ENCODE data around the gene ALG13.
"Not testable (repeated sequence)": the region's sequence is repeated elsewhere in the genome, so short reads cannot be mapped to it uniquely, and the experiment has no call there.

ALG13 gene

GRCh38 chrX:111680988-111681779, at the start of gene ALG13:
ALG13 (plus strand) TSS chrX:111681170; CDS start chrX:111681219, 49 bp downstream.
- H3K27me3 ChIP-seq (ENCODE audit: insufficient read depth, low read depth, severe bottlenecking), result peaks cover 11% of the 10 kb centered on the region
- peaks cover 29% of the 10 kb centered on the region for H3K36me3 ChIP-seq
- DNase-seq, result peak; percentile 89
- peak; percentile 80 for TF ChIP-seq CTCF (IDR thresholded peaks at IDR 0.05; ENCODE audit: low read depth, low read length)
- H3K4me3 ChIP-seq (ENCODE audit: low read depth, low read length), result peak within 1 kb of the TSS; percentile 63
- peak within 1 kb of the TSS; percentile 99 for H3K27ac ChIP-seq
- H3K9me3 ChIP-seq (ENCODE audit: severe bottlenecking), result no peaks in the 10 kb centered on the region

GRCh38 chrX:111634823-111635729, 45.9 kb upstream of the ALG13 start:
- DNase-seq, result no peak
- H3K4me3 ChIP-seq (ENCODE audit: low read depth, low read length), result no peak overlapping the region
- H3K27ac ChIP-seq, result no peak overlapping the region
- H3K27me3 ChIP-seq (ENCODE audit: insufficient read depth, low read depth, severe bottlenecking), result no peaks in the 10 kb centered on the region
- no peaks in the 10 kb centered on the region for H3K36me3 ChIP-seq
- H3K9me3 ChIP-seq (ENCODE audit: severe bottlenecking), result no peaks in the 10 kb centered on the region
- no peak for TF ChIP-seq CTCF (IDR thresholded peaks at IDR 0.05; ENCODE audit: low read depth, low read length)

- H3K4me3 ChIP-seq (ENCODE audit: low read depth, low read length), result no peak overlapping the region
- peaks cover 2% of the 10 kb centered on the region for H3K27me3 ChIP-seq (ENCODE audit: insufficient read depth, low read depth, severe bottlenecking)
- TF ChIP-seq CTCF (IDR thresholded peaks at IDR 0.05; ENCODE audit: low read depth, low read length), result no peak
- no peak for DNase-seq
- no peak overlapping the region for H3K27ac ChIP-seq
- no peaks in the 10 kb centered on the region for H3K9me3 ChIP-seq (ENCODE audit: severe bottlenecking)
- no peaks in the 10 kb centered on the region for H3K36me3 ChIP-seq
Observed at GRCh38 chrX:111641969-111642368, 39.0 kb upstream of the ALG13 start.

- H3K27ac ChIP-seq; H3K36me3 ChIP-seq; H3K9me3 ChIP-seq (ENCODE audit: severe bottlenecking); H3K4me3 ChIP-seq (ENCODE audit: low read depth, low read length); DNase-seq; H3K27me3 ChIP-seq (ENCODE audit: insufficient read depth, low read depth, severe bottlenecking): not testable (repeated sequence)
Observed at GRCh38 chrX:111645165-111645564, 35.8 kb upstream of the ALG13 start.

- Histone ChIP-seq H3K36me3 (no peaks in the 10 kb centered on the region), H3K27me3 (ENCODE audit: insufficient read depth, low read depth, severe bottlenecking) (peaks cover 2% of the 10 kb centered on the region), H3K4me3 (ENCODE audit: low read depth, low read length) (no peak overlapping the region), H3K27ac (no peak overlapping the region), H3K9me3 (ENCODE audit: severe bottlenecking) (no peaks in the 10 kb centered on the region)
- no peak for TF ChIP-seq CTCF (IDR thresholded peaks at IDR 0.05; ENCODE audit: low read depth, low read length)
- no peak for DNase-seq
Observed at GRCh38 chrX:111645607-111646006, 35.4 kb upstream of the ALG13 start.

GRCh38 chrX:111646515-111646914, 34.5 kb upstream of the ALG13 start:
- DNase-seq, result no peak
- H3K36me3 ChIP-seq, result no peaks in the 10 kb centered on the region
- no peak overlapping the region for H3K4me3 ChIP-seq (ENCODE audit: low read depth, low read length)
- peaks cover 2% of the 10 kb centered on the region for H3K27me3 ChIP-seq (ENCODE audit: insufficient read depth, low read depth, severe bottlenecking)
- TF ChIP-seq CTCF (IDR thresholded peaks at IDR 0.05; ENCODE audit: low read depth, low read length), result no peak
- H3K9me3 ChIP-seq (ENCODE audit: severe bottlenecking), result no peaks in the 10 kb centered on the region
- no peak overlapping the region for H3K27ac ChIP-seq

Data from WERI-Rb-1 (cell line).